GM23338 (cell line): Measurements from ENCODE around the gene SOX12. TPM values are rescaled to one million over a fixed set of nuclear protein-coding genes. Genes with fewer than 3 reads are reported as not detected.

Experiments used
- ATAC-seq: fragments of 200-7000 bp; cut with Tn5 transposase; 3 replicates; pipeline ENCODE4 v1.9.1; 2020
- DNase-seq: peaks from one replicate; pipeline ENCODE4 v3.0.0-alpha.2; 2015; ENCODE audit warnings: low spot score
- H2AFZ ChIP-seq: fragments of 200-600 bp; sonication (generic); 2 replicates; pipeline ENCODE4 v1.8.0; 2016; ENCODE audit warnings: antibody characterized with exemption, mild to moderate bottlenecking, moderate library complexity
- H3F3A ChIP-seq: fragments of 200-600 bp; sonication (generic); replicated peaks from 2 replicates; pipeline ENCODE4 v1.8.0; 2017; ENCODE audit warnings: antibody characterized with exemption, mixed run types, low read depth
- H3K27ac ChIP-seq: fragments of 200-600 bp; sonication (generic); 2 replicates; pipeline ENCODE4 v1.6.1; 2016; ENCODE audit warnings: low read depth
- H3K27me3 ChIP-seq: fragments of 200-600 bp; sonication (generic); 2 replicates; pipeline ENCODE4 v1.8.0; 2016; ENCODE audit warnings: mild to moderate bottlenecking, mixed run types, moderate library complexity; ENCODE audit not compliant: insufficient read depth
- H3K36me3 ChIP-seq: fragments of 200-600 bp; sonication (generic); 2 replicates; pipeline ENCODE4 v1.8.0; 2016; ENCODE audit warnings: mild to moderate bottlenecking; ENCODE audit not compliant: insufficient read depth
- H3K4me1 ChIP-seq: fragments of 200-600 bp; sonication (generic); 2 replicates; pipeline ENCODE4 v1.8.0; 2016; ENCODE audit warnings: mild to moderate bottlenecking, moderate library complexity; ENCODE audit not compliant: insufficient read depth
- H3K4me2 ChIP-seq: fragments of 200-600 bp; sonication (generic); 2 replicates; pipeline ENCODE4 v1.7.1; 2017; ENCODE audit warnings: mixed run types
- H3K4me3 ChIP-seq: fragments of 200-600 bp; sonication (generic); 2 replicates; pipeline ENCODE4 v1.6.1; 2016; ENCODE audit warnings: mixed run types
- H3K79me2 ChIP-seq: fragments of 200-600 bp; sonication (generic); replicated peaks from 2 replicates; pipeline ENCODE4 v1.8.0; 2017; ENCODE audit warnings: mild to moderate bottlenecking; ENCODE audit not compliant: insufficient read depth
- H3K9me2 ChIP-seq: fragments of 200-600 bp; sonication (generic); 2 replicates; pipeline ENCODE4 v1.8.0; 2017; ENCODE audit not compliant: insufficient read depth
- H4K20me1 ChIP-seq: fragments of 200-600 bp; sonication (generic); replicated peaks from 2 replicates; pipeline ENCODE4 v1.8.0; 2017; ENCODE audit warnings: mild to moderate bottlenecking; ENCODE audit not compliant: insufficient read depth
- H3K27ac Mint-ChIP-seq: 2 replicates; pipeline ENCODE4 v1.8.0; 2020; ENCODE audit warnings: inconsistent platforms, mild to moderate bottlenecking, moderate library complexity, mixed read lengths
- H3K27me3 Mint-ChIP-seq: 3 replicates; pipeline ENCODE4 v1.8.0; 2022; ENCODE audit warnings: low read depth, mild to moderate bottlenecking, moderate library complexity, mixed read lengths, inconsistent platforms; ENCODE audit not compliant: insufficient read depth, poor library complexity
- H3K36me3 Mint-ChIP-seq: 3 replicates; pipeline ENCODE4 v1.8.0; 2021; ENCODE audit warnings: low read depth, mild to moderate bottlenecking, inconsistent platforms, moderate library complexity, mixed read lengths
- H3K4me1 Mint-ChIP-seq: 3 replicates; pipeline ENCODE4 v1.8.0; 2020; ENCODE audit warnings: mild to moderate bottlenecking, inconsistent platforms, mixed read lengths
- H3K4me3 Mint-ChIP-seq: 3 replicates; pipeline ENCODE4 v1.8.0; 2021; ENCODE audit warnings: moderate library complexity, mild to moderate bottlenecking, inconsistent platforms, mixed read lengths
- H3K9me3 Mint-ChIP-seq: 3 replicates; pipeline ENCODE4 v1.8.0; 2020; ENCODE audit warnings: moderate library complexity, mild to moderate bottlenecking, inconsistent platforms, mixed read lengths
- CREB1 ChIP-seq: fragments of 250-450 bp; sonication (Bioruptor Pico); IDR thresholded peaks from 2 replicates; pipeline ENCODE4 v1.5.0; 2020; ENCODE audit warnings: low read depth, mild to moderate bottlenecking, moderate library complexity
- ETS1 ChIP-seq: IDR thresholded peaks from 2 replicates; pipeline ENCODE4 v1.6.1; 2016; ENCODE audit warnings: antibody characterized with exemption
- EZH2 ChIP-seq: fragments of 200-600 bp; sonication (generic); IDR thresholded peaks from one replicate; pipeline ENCODE4 v1.8.0; 2017; ENCODE audit warnings: antibody characterized with exemption, mild to moderate bottlenecking, low read depth; ENCODE audit not compliant: unreplicated experiment
- EZH2phosphoT487 ChIP-seq: fragments of 200-600 bp; sonication (generic); IDR thresholded peaks from one replicate; pipeline ENCODE4 v1.8.1; 2018; ENCODE audit warnings: antibody characterized with exemption; ENCODE audit not compliant: unreplicated experiment
- ZNF114 ChIP-seq: fragments of 250-450 bp; sonication (Bioruptor Pico); IDR thresholded peaks from 2 replicates; pipeline ENCODE4 v1.5.0; 2020; ENCODE audit warnings: mild to moderate bottlenecking, moderate library complexity
- ZNF462 ChIP-seq: fragments of 250-450 bp; sonication (Bioruptor Pico); IDR thresholded peaks from 2 replicates; pipeline ENCODE4 v1.5.0; 2020; ENCODE audit warnings: mild to moderate bottlenecking, moderate library complexity
- polyA plus RNA-seq: library from polyadenylated mRNA; unstranded; fragments of >200 nt; fragmentation: Nextera tagmentation; extraction: Ambion mirVana; gene quantifications from 2 replicates; pipeline ENCODE4 v1.2.1, GENCODE V29; 2016
- total RNA-seq: library from RNA; depleted of rRNA; stranded (reverse); fragments of >200 nt; shearing (Covaris generic); gene quantifications from 2 replicates; pipeline ENCODE4 v1.2.3, GENCODE V29; 2014

The SOX12 gene
- total and polyA plus RNA-seq, 2 experiments from 2014 or later = 14.1 to 32.0 TPM

GRCh38 chr20:370151-370600, 44.8 kb downstream of the SOX12 start:
- Mint-ChIP-seq H3K4me1 (peaks cover 20% of the 10 kb centered on the region), H3K4me3 (no peak overlapping the region), H3K36me3 (no peaks in the 10 kb centered on the region), H3K27me3 (peaks cover 13% of the 10 kb centered on the region), H3K9me3 (no peaks in the 10 kb centered on the region; the same call in 2 of the 3 replicates), H3K27ac (no peak overlapping the region)
- Histone ChIP-seq H3K36me3 (no peaks in the 10 kb centered on the region), H4K20me1 (no peaks in the 10 kb centered on the region), H3K27ac (no peak overlapping the region), H3K4me2 (no peak overlapping the region), H3F3A (0 out of 2 replicates have a peak, but pooled peaks cover 3% of the 10 kb centered on the region), H3K79me2 (no peaks in the 10 kb centered on the region), H2AFZ (no peak overlapping the region), H3K4me1 (no peaks in the 10 kb centered on the region; the same call in 1 of the 2 replicates), H3K4me3 (no peak overlapping the region), H3K27me3 (no peaks in the 10 kb centered on the region), H3K9me2 (no peaks in the 10 kb centered on the region)
- DNase-seq (no peak), ATAC-seq (no peak)
- TF ChIP-seq ETS1 = no peak
- no peak for TF ChIP-seq EZH2
- TF ChIP-seq EZH2phosphoT487 = no peak
- TF ChIP-seq CREB1 (CRISPR knock-in tag) = no peak

GRCh38 chr20:370977-371754, 45.8 kb downstream of the SOX12 start:
- Histone ChIP-seq H3K27ac (no peak overlapping the region), H3F3A (no peaks in the 10 kb centered on the region), H3K79me2 (no peaks in the 10 kb centered on the region), H3K27me3 (no peaks in the 10 kb centered on the region), H3K4me1 (no peaks in the 10 kb centered on the region; the same call in 1 of the 2 replicates), H3K9me2 (no peaks in the 10 kb centered on the region), H3K4me2 (no peak overlapping the region), H3K4me3 (no peak overlapping the region), H4K20me1 (no peaks in the 10 kb centered on the region), H3K36me3 (no peaks in the 10 kb centered on the region), H2AFZ (peak overlapping the region; percentile 96)
- H3K36me3 Mint-ChIP-seq = no peaks in the 10 kb centered on the region
- peaks cover 11% of the 10 kb centered on the region for H3K27me3 Mint-ChIP-seq
- peaks cover 20% of the 10 kb centered on the region for H3K4me1 Mint-ChIP-seq
- H3K4me3 Mint-ChIP-seq = no peak overlapping the region
- peak overlapping the region; percentile 63; the same call in 1 of the 2 replicates for H3K27ac Mint-ChIP-seq
- no peak for ATAC-seq
- no peaks in the 10 kb centered on the region; the same call in 2 of the 3 replicates for H3K9me3 Mint-ChIP-seq
- no peak for TF ChIP-seq ZNF462 (CRISPR knock-in tag)
- TF ChIP-seq CREB1 (CRISPR knock-in tag) = no peak
- no peak for TF ChIP-seq EZH2
- no peak for TF ChIP-seq ZNF114 (CRISPR knock-in tag)
- no peak for DNase-seq
